Transverse colon (tissue), 4 donors: ENCODE results near the gene PRG2.

Experiments used
- POLR2AphosphoS5 ChIP-seq, 3 donors: sonication (generic); formaldehyde crosslinking; IDR thresholded peaks; one replicate each; pipeline ENCODE4 v1.6.1; 2016; ENCODE audit warnings: antibody characterized with exemption in 3 of 3
- TF ChIP-seq, protein P1 (sequence below), 5 experiments: fragments of 200-600 bp in 3 of 5; fragments of 450-650 bp in 2 of 5; sonication (generic) in 3 of 5; IDR thresholded peaks; 1 replicate in 2 of 5; 2 replicates in 3 of 5; pipeline ENCODE4 v1.5.1; 2016 to 2017; ENCODE audit warnings: antibody characterized with exemption in 5 of 5, inconsistent platforms in 3 of 5, mild to moderate bottlenecking in 2 of 5, moderate library complexity in 1 of 5

- TF ChIP-seq, protein P1, sequence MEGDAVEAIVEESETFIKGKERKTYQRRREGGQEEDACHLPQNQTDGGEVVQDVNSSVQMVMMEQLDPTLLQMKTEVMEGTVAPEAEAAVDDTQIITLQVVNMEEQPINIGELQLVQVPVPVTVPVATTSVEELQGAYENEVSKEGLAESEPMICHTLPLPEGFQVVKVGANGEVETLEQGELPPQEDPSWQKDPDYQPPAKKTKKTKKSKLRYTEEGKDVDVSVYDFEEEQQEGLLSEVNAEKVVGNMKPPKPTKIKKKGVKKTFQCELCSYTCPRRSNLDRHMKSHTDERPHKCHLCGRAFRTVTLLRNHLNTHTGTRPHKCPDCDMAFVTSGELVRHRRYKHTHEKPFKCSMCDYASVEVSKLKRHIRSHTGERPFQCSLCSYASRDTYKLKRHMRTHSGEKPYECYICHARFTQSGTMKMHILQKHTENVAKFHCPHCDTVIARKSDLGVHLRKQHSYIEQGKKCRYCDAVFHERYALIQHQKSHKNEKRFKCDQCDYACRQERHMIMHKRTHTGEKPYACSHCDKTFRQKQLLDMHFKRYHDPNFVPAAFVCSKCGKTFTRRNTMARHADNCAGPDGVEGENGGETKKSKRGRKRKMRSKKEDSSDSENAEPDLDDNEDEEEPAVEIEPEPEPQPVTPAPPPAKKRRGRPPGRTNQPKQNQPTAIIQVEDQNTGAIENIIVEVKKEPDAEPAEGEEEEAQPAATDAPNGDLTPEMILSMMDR (IDR thresholded peaks at IDR 0.05): no peak
- TF ChIP-seq POLR2AphosphoS5 (IDR thresholded peaks at IDR 0.05): no peak
Observed at GRCh38 chr11:57419146-57419545, 28.7 kb upstream of the PRG2 start.
